DMS 273 treated with DMSO at 0.1 percent for 48 hours (cell line): ENCODE measurements around the gene POLDIP2.
"Not testable (repeated sequence)": the region's sequence is repeated elsewhere in the genome, so short reads cannot be mapped to it uniquely, and the experiment has no call there.

Experiments used
- DNase-seq: peaks from one replicate; lab custom pipeline; 2025; lab: John Stamatoyannopoulos, UW

POLDIP2 gene

DNA sequence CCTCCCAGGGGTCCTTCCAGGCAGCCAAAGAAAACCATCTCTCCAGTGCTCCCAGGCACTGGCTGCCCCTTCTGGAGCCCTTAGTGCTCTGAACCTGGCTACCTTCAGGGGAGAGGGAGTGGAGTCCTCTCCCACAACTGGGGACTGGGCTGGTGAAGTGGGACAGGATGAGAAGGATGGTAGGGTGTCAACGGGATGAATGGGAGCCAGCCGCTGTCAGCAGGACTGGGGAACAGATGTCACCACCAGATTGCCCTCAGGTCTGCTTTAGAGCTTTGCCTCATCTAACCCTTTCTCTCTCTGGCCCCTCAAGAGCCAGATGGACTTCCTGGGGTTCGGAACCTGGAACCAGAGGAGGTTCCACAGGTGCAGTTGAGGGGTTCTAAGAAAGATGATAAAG is 8.2 kb upstream of the POLDIP2 start:
- DNase-seq, result peak; percentile 29

DNA sequence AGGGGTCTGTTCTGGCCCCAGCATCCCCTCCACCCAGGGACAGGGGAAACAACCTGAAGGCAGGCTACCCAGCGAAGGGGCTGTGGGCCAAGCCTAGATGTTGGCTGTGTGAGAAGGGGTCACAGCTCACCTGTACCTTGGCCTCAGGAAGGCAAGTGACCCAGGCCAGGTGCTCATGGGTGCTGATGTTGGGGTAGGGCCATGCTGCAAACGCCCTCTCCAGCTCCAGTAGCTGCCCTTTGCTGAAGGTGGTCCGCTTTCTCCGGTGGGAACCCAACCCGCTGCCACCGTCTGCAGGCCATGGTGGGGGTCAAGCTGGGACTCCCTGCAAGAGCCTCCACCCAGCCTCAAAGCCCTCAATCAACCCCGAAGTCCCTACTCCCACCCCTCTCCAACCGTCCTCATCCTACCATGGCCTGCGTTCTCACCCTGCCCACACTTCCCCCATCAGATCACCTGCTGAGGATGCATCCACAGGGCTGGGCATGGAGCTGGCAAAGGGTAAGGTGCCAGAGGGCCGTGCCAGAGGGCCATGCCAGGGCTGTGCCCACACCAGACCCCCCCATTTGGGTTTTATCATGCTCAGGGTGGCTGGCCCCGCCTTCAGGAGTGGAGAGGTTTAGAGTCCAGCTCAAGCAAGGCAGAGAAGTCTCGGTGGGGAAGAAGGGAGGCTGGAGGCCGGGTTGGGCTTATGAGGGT is 7.5 kb upstream of the POLDIP2 start, which contains the start of gene SEBOX:
Gene SEBOX (minus strand): TSS at position 535 of the 699 bp plus-strand sequence. CDS start 48 bp downstream, at position 487.
- DNase-seq, result no peak

DNA sequence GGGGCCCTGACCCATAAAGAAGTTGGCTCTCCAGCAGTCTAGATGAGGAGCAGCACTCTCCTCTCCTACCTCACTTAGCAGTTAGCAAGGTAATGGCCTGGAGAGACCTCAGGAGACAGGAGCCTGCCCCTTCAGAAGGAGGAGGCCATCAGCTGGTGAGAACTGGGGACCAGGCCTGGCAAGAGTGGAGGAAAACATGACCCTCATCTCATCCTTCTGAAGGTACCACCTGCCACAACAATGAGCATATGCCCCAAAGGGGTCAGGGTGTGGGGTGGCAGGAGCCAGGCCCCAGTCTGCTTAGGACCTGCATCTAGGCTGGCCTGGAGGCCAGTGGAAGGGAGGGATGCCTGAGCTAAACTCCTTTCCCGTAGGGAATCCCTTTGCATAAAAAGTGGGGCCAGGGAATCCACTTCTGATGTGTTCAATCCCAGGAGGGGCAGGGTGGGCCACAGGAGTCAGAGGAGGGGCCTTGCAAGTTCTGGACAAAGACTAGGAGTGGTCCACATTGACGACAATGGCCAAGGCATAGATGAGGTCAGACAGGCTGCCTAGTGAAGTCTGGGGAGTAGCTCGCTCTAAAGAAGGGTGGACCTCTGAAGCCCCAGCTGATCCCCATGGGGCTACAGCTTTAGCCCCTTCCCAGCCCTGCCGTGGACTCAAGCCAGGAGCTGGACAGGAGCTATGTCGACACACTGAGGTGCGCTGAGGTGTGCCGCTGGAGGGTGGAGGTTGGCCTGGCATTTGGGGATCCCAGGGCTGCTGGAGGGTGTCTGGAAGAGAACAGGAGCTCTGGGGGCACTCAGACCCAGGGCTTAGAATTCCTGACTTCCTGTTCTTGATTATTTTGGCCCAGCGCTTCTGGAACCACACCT is 6.7 kb upstream of the POLDIP2 start:
- DNase-seq, result no peak

DNA sequence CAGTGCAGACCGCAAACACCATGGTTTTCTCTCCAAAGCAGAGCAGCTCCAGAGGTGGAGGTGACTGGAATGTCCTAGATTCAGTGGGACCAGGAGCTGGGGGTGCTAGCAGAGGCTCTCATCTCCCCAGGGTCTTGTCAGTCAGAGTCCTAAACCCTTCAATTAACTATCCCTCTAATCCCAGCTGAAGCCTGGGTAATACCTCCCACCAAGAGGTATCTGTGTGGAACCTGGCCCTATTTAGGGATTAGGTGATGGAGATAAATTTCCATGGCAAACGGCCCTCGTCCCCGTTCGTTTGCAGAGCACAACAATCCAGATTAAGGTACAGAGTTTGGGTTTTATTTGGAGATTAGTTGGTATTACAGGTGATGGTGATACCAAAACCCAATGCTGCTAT is 5.9 kb upstream of the POLDIP2 start:
- DNase-seq, result no peak

DNA sequence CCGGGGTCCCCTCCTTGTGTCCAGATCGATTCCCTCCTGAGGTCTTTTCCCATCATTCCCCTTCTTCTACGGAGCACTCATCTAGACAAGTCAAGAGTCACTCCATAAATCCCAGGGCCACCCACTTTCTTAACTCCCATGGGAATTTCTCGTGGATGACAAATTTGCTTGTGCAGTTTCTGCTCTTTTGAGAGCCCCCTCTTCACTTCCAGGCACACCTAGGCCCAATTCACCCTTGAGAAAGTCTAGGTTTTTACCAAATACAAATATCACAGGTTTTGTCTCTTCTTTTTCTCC is 522 bp upstream of the POLDIP2 start:
- no peak for DNase-seq

DNA sequence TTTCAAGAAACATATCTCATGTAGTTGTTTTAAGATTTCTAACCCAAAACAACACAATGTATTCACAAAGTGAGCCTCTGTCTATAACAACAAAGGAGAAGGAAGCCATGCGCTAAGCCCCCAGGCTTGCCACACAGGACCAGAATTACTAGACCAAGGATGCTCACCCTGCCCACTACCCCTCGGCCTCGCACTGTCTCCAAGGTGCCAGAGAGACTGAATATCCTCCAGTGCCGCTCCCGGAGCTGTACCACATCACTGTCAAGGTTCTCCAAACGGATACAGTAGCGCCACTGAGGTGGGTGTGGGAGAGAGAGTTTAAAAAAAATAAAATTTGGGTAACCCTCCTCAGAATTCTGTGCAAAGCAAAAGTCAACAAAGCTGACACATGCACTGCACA is 7.1 kb downstream of the POLDIP2 start:
- no peak for DNase-seq

DNA sequence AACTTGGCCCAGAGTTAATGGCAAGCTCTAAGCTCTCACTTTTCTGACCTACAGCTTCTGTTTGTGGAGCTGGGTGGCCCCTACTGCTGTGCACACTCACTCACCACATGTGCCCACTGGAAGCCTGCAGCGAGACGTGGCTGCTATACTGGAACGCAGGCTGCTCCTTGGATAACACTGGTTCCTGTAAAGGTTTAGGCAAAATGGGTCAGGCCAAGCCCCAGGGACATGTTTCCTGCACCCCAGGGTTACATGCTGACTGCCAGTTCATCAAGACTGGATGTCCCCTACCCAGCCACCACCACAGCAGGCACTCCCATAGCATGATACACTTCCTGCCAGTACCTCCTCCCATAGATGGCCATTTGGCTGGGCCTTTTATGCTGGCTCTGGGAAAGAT is 8.3 kb downstream of the POLDIP2 start:
- DNase-seq, result no peak

DNA sequence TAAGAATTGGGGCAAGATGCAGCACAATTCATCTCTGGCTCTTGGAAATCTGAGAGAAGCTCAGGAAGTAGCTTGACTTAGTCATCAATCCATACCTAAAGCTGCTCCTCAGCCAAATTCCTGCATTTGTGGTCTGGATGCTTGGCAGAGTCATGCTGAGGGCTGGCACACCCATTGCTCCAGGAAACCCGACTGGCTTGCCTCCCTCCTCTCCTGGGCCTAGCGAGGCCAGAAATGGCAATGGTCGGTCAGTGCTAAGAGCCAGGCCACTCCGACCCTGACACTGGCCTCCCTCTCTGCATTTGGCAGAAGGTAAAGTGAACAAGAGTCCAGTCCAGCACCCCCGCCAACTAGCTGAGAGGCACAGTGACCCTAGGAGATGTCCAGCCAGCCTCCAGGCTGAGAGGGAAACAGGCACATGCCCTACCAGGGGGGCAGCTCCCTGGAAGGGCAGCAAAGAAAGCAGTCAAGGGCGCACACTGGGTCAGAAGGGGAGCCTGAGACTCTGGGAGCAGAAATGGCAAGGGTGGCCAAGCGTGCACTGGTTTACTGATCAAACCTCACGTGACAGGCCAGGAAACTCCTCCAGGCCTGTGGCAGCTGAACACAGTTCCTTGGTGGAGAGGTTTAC is 10.0 kb downstream of the POLDIP2 start:
- DNase-seq, result no peak

DNA sequence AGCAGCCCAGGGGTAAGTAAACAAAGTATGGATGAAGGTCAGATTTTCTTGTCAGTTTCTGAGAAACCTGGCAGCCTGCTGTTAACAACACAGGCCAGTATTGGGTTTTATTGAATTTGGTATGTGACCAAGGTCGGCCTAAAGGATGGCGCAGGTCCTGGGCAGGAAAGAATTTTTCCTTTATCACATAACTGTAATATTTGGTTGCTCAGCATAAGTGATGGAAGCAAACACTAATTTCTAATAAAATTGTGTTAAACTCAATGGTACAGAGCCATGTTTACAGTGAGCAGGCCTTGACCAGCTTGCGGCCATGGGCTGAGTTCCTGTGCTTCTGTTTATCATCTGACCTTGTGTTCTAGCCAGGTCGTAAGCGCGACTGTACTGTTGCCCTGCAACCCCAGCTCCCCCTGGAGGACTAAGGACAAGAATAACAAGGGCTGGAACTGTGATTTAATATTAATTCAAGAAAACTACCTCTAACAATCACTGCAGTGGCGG is 10.5 kb downstream of the POLDIP2 start:
- no peak for DNase-seq

DNA sequence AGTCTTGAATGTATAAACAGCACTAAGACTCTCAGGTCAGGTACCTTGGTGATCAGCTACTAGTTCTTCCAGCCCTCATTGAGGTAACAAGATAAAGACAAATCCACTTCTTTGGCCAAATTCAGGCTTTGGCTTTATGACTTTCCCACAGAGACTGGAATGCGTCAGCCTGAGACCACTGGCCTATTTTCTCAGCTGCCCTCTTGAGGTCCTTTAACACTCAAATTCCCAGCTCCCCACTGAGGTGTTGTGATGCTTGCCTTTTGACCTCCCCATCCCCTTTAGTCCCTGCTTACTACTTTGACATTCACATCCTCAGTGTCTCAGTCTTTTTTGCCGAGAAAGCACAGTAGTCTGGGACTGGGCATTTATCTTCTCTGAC is 11.1 kb downstream of the POLDIP2 start:
- no peak for DNase-seq

DNA sequence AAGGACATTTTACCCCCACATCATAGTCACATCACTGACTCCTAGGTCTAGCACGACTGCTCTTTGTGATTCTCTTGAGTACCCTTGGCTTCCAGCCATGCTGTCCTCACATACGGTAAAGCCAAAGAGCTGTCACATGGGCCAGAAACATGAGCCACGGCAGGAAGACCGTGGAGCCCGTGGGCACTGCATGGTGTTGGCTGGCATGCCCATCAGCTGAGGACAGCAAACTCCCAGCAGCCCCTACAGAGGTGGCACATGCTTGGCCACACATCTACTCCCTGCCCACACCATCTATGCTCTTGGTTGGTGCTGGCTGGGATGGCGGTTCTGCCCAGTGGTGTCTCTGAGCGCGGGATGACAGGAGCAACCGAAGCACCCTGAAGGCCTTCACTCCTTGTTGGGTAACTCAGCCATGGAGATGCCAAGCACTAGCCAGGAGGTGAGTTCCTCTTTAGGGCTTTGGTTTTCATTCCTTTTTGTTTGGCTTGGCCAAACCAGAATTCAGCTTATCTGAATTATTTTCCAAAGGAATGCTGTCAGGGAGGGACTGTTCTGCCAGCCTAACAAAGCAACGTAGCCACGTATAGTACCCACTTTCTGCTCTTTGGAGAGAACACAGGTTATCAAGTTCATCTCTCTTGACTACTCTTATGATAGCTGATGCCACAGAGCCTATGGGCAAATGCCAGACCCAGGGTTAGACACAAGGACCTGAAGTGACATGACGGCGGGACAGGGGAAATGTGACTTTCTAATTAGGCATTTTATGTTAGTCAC is 11.7 kb downstream of the POLDIP2 start:
- DNase-seq, result no peak

DNA sequence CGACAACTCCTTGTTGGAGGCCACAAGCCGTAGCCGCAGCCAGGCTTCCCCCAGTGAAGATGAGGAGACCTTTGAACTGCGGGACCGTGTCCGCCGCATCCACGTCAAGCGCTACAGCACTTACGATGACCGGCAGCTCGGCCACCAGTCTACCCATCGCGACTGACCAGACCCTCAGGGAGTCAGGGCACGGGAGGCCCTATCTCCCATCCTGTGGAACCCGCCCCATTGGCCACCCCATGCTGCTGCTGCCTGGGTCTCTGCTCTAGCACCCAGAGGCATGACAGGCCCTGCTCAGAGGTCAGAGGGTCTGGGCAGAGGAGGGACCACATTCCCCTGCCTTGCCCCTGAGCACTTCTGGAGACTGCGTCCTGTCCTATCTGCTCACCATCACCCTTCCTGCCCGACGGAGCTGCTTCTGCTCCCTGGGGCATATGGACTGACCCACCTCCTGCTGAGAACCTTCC is 12.9 kb downstream of the POLDIP2 start:
- no peak for DNase-seq

DNA sequence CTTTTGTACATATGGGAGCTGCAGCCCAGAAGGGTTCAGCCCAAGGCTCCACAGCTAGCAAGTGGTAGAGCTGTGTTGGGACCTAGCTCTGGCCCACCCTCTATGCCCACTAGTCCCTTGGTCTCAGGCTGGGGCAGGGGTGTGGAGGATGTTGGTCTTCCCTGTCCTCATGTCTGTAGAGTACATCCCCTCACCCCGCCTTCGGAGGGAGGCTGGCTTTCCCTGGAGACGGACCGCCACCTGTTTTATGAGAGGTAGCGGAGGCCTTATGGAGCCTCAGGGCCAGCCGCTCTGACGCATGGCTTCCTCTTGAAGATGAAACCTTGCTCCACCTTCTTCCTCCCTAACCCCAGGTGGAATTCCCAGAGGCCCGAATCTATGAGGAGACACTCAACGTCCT is 13.3 kb downstream of the POLDIP2 start:
- DNase-seq, result no peak

DNA sequence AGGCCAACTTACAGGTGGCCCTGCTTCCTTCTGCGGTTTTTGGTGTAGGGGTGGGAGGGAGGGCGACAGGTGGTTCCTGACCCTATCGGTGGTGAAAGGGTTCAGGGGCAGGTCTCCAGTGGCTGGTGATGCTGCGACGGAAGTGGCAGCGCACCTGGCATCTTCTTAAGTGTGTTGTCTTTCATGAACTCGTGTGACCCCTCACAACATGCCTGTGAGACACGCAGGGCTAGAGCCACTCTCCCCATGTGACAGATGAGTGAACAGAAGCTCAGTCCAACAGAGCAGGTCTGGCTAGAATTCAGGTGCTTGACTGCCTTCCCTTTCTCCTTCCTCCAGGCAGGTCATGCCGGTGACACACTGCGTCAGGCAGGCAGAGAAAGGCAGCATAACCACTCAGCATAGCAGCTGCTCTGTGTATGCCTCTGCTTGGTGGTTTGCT is 13.8 kb downstream of the POLDIP2 start:
- DNase-seq, result no peak

DNA sequence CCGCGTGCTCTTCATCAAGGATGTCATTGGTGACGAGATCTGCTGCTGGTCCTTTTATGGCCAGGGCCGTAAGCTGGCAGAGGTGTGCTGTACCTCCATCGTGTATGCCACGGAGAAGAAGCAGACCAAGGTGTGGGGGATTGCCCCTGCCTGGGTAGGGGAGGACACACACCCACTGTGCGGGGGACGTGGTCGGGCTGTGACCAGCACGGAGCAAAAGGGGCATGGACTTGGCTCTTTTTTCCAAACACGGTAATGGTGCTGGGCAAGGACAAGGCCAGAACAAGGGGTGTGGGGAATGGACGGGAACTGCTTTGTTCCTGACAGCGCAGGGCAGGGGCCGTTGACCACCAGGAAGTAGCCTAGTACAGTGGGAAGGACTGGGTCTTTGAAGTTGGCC is 15.0 kb downstream of the POLDIP2 start:
- DNase-seq, result no peak

DNA sequence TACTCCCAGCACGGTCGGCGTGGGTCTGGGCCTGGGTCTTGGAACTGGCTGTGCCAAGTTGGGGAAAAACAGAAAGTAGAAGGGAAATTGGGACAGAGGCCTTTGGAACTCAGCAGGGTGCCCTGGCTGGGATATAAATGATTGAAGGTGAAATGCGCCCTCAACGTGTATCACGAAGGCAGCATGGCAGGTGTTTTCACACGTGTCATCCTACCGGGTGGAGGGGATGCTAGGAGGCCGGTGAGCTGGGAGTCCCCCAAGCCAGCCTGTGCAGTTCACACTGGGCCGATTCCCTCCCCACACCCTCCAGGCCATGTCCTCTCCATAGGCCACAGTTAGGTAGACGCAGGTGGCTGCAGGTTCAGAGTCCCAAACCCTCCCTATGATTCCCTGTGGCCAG is 15.8 kb downstream of the POLDIP2 start:
- no peak for DNase-seq

DNA sequence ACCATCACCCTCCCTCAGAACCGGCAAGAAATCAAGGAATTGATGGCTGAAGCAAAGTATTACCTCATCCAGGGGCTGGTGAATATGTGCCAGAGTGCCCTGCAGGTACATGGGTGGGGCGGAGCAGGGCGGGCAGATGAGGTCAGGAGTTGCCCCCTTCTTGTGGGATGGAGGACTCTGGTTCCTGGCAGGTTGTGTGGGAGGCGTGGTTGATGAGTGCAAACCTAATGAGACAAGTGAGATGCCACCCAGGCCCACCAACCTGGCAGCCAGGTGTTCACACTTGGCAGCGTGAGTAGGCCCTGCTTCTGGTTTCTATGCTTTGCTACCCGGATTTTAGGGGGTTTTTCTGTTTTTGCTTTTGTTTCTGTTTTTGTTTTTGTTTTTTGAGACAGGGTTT is 17.0 kb downstream of the POLDIP2 start:
- DNase-seq, result no peak

DNA sequence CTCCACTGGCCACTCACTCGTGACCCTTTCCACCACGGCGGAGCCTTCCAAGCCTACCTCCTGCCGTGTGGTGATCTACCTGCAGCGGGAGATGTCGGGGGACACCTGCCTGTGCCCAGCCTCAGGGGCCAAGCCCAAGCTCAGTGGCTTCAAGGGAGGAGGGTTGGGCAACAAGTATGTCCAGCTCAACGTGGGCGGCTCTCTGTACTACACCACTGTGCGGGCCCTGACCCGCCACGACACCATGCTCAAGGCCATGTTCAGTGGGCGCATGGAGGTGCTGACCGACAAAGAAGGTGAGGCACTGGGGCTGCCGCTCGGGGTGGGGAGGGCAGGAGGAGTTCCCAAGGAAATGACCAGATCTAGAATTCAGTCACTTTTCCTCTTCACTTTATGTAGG is 17.9 kb downstream of the POLDIP2 start:
- DNase-seq, result no peak

DNA sequence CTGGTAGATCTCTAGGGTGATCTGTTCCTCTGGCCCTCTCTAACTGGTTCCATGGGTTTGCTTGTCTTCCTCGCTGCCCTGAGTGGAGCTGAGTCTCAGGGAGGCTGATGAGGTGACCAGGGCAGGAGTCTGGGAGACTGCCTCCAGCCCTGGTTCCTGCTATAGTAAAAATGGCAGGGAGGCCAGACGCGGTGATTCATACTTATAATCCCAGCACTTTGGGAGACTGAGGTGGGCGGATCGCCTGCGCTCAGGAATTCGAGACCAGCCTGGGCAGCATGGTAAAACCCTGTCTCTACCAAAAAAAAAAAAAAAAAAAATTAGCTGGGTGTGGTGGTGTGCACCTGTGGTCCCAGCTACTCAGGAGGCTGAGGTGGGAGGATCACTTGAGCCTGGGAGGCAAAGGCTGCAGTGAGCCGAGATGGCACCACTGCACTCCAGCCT is 18.5 kb downstream of the POLDIP2 start:
- not testable (repeated sequence) for DNase-seq

DNA sequence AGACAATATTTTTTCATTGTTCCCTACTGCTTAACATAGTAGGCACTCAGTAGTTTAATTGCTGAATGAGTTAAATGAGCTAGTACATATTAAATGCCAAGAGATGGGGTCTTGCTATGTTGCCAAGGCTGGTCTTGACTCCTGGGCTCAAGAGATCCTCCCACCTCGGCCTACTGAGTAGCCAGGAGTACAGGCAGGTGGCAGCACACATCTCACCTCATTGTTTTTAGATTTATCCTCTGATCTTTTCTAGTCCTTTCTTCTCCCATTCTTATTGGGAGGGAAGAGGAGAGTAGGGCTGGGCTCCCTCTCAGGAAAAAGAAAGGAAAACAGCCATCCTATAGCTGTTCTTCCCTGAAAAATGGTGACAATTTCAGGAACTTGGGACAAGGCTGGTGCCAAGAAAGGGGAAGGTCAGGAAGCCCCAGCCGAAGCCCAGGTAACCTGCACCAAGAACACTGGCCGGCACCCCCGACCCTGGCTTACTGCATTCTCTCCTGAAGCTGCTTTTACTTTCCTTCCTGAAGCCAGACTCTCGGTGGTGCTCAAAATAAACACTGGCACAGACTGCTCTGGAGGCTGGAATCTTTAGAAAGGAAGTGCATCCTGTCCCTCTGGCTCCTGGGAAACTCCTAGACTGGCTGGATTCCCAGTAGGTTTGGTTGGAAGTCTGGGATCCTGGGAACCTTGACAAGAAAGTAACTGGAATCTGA is 19.1 kb downstream of the POLDIP2 start:
- DNase-seq, result no peak
